Keratinocyte (primary cell): ENCODE measurements around the gene CCSER1.

ENCODE experiments used
- EZH2 ChIP-seq: IDR thresholded peaks from one replicate; pipeline ENCODE4 v1.6.1; 2012; ENCODE audit warnings: inconsistent platforms, mild to moderate bottlenecking, low read length, moderate library complexity
- TF ChIP-seq, protein P1 (sequence below), 3 experiments: IDR thresholded peaks in 1 of 3; conservative IDR thresholded peaks in 1 of 3; optimal IDR thresholded peaks in 1 of 3; 2 replicates in 2 of 3; 3 replicates in 1 of 3; pipeline versions ENCODE3 to v1.5.1; 2011; ENCODE audit warnings: low read length in 3 of 3, mild to moderate bottlenecking in 3 of 3, moderate library complexity in 2 of 3, control low read depth in 1 of 3, inconsistent platforms in 1 of 3; ENCODE audit not compliant: insufficient read depth in 2 of 3; ENCODE audit errors: extremely low read depth in 1 of 3

DNA sequence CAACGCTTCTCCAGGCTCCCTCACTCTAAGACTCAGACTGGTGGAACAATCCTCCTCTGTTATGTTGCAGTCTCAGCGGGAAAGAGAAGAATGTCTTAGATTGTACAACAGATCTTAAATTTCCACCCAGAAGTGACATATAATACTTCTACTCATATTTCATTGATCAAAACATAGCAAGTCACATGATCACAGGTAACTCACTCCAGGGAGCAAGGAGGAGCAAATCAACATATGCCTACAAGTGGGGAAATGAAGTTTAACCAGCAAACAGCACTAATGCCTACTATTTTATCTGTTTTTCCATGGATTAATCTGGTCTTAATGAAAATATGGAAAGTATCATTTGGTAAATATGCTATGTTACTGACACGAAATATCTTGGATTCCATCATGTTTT, 819.8 kb downstream of the CCSER1 start:
- TF ChIP-seq, protein P1, sequence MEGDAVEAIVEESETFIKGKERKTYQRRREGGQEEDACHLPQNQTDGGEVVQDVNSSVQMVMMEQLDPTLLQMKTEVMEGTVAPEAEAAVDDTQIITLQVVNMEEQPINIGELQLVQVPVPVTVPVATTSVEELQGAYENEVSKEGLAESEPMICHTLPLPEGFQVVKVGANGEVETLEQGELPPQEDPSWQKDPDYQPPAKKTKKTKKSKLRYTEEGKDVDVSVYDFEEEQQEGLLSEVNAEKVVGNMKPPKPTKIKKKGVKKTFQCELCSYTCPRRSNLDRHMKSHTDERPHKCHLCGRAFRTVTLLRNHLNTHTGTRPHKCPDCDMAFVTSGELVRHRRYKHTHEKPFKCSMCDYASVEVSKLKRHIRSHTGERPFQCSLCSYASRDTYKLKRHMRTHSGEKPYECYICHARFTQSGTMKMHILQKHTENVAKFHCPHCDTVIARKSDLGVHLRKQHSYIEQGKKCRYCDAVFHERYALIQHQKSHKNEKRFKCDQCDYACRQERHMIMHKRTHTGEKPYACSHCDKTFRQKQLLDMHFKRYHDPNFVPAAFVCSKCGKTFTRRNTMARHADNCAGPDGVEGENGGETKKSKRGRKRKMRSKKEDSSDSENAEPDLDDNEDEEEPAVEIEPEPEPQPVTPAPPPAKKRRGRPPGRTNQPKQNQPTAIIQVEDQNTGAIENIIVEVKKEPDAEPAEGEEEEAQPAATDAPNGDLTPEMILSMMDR (optimal IDR thresholded peaks at IDR 0.05 in 1 of 3, IDR thresholded peaks at IDR 0.05 in 1 of 3, conservative IDR thresholded peaks at IDR 0.05 in 1 of 3; ENCODE audit: extremely low read depth in 1 of 3, insufficient read depth in 2 of 3, low read length in 3 of 3): no peak
- no peak for TF ChIP-seq EZH2
